ENCODE results near the gene ERFE.
A peak's percentile ranks its signal among the peaks of the same experiment; 100 is the strongest.
"Not testable (repeated sequence)": the region's sequence is repeated elsewhere in the genome, so short reads cannot be mapped to it uniquely, and the experiment has no call there.

The ERFE gene, protein sequence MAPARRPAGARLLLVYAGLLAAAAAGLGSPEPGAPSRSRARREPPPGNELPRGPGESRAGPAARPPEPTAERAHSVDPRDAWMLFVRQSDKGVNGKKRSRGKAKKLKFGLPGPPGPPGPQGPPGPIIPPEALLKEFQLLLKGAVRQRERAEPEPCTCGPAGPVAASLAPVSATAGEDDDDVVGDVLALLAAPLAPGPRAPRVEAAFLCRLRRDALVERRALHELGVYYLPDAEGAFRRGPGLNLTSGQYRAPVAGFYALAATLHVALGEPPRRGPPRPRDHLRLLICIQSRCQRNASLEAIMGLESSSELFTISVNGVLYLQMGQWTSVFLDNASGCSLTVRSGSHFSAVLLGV

DNA sequence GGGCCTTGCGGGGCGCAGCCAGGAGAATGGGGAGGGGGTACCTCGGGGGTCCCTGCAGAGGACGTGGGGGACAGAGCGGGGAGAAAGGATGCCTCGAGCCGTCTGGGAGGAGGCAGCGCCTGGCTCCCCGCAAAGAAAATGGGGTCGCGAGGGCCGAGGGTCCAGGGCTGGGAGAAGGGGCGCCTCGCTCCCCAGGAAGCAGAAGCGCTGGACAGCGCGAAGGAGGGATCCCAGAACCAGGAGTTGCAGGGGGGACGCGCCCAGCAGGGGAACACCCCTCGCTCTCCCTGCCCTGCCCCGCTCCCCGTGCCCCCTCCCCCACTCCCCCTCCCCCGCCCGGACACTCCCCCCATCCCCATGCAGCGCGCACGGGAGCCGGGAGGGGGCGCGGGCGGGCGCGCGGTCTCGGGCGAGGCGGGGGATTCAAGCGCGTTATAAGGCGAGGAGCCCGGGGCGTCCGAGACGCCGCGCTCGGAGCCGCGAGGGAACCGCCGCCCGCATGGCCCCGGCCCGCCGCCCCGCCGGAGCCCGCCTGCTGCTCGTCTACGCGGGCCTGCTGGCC is at the start of gene ERFE:
ERFE (plus strand) TSS at position 462 of the 562 bp plus-strand sequence; CDS start at position 500, 38 bp downstream.
- no peak for DNase-seq (ENCODE audit: low read depth, low spot score)

DNA sequence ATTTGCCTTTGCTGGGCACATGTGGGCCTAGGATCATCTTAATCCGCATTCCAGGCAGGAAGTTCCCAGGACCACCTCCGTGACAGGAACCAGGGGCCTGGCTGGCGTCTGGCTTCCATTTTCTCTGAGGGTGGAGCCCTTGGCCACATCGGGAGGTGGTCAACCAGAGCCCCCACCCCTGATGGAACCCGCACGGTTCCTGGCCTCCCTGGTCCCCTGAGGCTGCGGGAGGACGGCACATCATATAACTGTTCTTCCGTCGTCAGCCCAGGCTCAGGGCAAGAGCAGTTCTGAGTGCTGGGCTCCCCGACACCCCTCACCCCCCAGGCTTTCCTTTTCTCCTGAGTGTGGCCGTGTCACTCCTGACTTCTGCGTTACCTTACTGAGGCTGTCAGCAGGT is 45.2 kb upstream of the ERFE start:
- no peak for DNase-seq (ENCODE audit: low read depth, low spot score)

DNA sequence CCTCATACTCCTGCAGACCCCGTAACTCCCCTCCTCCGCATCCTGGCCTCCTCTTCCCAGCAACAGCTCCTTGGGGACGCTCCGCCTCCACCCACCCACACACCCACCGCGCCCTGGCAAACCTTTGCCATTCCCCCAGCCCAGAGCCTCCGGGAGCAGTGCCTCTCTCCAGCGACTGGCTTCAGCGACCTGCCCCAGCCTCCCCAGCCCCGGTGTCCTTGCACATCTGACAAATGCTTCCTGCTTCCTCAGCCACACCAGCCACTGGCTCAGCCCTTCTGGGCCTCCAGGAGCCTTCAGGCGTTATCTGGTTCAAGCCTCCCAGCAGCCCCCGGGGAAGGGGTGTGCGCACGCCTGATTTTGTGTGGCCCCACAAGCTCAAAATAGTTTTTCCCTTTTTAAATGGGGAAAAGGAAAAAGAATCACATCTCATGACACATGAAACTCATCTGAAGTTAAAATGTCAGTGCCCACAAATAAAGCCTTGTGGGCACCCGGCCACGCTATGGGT is 44.4 kb upstream of the ERFE start:
- no peak for DNase-seq (ENCODE audit: low read depth, low spot score)

DNA sequence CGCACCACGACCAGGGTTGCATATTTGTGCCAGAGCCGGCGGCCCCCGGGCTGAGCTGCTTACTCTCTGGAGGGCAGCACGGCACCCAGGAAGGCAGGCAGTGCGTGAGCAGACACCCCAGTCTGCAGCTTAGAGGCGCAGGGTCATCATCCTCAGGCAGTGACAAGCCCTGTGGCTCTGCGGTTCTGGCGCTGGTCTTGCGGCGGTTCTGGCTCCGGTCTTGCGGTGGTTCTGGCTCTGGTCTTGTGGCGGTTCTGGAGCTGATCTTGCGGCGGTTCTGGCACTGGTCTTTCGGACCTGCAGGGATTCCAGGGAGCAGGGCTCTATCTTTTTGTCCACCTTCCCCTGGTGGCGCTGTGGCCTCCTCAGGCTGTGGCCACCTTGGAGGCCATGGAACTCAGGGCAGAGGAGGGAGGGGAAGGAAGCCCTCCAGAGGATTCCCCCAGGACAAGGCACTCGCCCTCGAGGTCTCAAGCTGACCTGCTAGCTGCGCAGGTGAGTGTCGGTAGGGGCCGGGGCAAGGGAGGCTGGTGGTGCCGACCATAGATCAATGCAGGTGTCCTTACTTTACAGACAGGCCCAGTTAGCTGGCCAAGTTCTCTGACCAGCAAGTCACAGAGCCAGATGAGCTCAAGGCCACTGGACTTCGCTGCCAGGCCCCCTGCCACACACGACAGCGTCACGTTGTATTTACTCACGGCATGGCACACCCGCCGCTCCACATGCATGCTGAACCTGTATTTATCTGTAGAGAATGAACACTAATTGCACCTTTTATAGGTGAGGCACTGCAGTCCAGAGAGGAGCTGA is 43.7 kb upstream of the ERFE start:
- no peak for DNase-seq (ENCODE audit: low read depth, low spot score)

DNA sequence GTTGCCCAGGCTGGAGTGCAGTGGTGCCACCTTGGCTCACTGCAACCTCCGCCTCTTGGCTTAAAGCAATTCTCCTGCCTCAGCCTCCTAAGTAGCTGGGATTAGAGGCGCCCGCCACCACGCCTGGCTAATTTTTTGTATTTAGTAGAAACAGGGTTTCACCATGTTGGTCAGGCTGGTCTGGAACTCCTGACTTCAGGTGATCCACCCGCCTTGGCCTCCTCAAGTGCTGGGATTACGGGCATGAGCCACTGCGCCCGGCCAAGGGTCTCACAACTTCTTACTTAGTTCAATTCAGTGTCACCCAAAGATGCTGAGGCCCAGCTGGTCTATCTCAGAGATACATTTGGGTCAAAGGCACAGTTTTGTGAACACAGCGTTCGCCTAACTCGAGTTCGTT is 43.1 kb upstream of the ERFE start:
- DNase-seq (ENCODE audit: low read depth, low spot score): not testable (repeated sequence)

DNA sequence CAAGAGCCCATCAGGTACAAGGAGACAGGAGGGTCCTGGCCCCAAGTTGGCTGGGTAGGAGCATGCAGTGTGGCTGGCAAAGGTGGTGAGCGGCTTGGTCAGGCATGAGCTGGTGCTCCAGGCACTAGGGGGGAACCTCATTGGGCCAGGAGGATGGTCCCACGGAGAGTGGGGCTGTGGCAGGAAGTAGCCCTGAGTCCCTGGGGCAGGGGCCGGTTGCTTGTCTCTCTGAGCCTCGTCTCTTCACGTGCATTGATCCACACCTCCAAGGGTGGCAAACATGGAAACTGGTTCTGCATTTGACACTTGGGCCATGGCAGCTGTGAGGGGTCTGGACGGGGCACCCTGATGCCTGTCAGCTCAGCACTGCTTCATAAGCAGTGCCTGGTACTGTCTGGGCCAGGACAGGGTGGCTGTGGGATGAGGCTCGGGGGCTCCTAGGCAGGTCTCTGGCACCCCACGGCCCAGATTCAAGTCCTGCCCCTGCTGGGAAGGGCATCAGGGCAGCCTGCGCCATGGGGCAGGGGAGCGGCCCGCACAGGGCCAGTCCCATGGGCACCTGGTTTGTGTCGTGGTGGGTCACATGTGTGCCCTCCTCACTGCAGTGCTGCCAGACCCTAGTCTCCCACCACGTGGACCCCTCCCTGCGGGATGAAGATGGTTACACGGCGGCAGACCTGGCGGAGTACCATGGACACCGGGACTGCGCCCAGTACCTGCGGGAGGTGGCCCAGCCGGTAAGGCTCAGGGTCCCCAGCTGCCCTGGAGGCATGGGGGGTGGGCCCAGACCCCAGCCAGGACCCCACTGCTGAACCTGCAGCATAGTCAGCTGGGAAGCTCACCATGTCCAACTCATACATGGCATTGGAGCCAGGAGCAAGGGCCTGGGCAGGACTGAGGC is 42.2 kb upstream of the ERFE start:
- DNase-seq (ENCODE audit: low read depth, low spot score): no peak

DNA sequence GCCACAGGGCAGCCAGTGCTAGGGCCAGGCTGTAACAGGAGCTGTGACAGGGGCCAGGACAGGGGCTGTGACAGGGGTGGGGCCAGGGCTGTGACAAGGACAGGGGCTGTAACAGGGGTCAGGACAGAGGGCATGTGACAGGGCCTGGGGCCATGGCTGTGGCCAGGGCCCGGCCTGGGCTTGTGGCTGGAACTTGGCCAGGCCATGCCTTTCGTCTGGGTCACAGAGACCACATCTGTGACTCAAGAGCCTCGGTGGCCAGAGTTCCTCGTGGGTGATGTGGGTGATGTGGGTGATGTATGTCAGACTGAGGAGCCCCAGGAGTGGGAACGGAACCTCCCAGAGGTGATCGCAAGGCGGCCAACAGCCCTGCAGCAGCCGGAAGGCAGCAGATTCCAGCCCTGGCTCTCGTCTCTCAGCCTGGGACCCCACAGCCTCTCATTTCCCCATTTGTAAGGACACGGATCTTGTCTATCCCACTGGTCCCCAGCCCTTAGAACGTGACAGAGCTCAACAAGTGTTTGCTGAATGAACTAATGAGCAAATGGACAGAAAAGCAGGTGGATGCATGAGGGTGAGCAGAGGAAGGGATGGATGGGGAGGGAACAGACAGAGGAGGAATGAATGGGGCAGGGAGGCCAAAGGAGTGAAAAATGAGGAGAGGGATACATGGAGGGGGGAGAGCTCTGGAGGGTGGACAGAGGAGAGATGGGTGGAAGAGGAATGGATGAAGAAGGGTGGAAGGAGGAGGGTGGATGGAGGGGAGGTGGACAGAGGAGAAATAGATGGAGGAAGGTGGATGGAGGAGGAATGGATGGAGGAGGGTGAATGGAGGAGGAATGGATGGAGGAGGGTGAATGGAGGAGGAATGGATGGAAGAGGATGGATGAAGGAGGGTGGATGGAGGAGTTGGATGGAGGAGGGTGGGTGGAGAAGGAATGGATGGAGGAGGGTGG is 41.3 kb upstream of the ERFE start:
- no peak for DNase-seq (ENCODE audit: low read depth, low spot score)

DNA sequence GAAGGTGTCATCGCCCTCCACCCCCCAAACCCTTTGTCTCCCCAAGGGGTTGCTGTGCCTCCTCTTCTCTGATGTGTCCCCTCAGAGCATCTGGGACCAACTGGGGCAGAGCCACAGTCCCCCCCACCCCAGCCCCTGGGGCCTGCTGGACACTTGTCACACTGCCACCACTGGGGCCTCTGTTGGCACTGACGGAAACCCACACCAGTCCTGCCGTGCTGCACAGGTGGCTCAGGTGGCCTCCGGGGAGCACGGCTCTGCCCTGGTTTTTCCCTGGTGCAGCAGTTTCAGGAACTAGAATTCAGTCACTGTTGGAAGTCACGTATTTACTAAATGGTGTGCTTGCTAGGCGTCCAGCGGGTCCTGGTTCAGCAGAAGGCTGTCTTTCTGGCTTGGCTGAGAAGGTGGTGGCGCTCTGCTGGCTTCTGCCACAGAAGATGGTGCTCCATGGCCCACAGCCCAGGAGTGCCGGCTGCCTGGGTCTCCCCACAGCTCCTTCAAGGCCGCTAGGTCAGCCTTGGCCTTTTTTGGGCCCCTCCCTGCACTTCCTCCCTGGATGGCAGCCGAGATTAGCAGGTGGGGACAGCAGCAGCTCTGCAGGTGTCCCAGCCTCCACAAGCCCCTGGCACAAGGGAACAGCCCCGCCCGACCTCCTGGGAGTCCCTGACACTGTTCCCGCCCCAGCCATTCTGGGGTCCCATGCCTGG is 38.9 kb upstream of the ERFE start:
- no peak for DNase-seq (ENCODE audit: low read depth, low spot score)

DNA sequence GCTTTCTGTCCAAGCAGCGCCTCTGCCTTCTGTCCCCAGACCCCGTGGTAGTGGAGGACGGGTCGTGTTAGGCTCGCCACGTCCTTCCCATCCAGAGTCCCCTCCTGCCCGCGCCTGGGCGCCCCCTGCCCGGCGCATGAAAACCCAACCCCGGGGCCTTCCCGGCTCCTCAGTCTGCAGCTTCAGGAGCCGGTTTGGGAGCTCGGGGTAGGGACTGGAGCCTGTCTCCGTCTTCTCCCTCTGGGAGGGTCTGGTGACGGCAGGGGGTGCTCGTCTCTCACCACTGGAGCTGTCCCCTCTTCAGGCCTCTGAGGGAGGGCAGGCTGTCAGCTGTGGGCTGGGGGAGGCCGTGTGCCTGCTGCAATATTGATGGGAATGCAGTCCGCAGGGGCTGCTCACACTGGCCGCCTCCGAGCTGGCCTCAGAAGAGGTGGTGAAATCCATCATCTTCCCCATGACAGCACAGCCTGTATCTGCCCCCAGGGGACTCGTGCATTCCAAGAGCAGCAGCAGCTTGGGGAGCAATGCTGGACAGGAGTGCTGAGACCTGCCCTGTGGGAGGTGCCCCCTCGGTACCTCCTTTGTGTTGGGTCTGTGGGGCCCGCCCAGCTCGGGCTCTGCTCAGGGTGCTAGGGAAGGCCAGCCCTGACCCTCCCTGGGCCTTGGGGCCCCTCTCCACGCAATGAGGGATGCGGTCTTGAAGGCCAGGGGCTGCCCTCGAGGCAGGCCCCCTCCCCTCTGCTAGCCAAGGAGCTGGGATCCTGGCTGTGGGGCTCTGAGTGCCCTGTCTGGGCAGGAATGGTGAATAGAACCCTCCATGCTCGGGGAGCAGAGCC is 38.1 kb upstream of the ERFE start:
- peak; percentile 83 for DNase-seq (ENCODE audit: low read depth, low spot score)

DNA sequence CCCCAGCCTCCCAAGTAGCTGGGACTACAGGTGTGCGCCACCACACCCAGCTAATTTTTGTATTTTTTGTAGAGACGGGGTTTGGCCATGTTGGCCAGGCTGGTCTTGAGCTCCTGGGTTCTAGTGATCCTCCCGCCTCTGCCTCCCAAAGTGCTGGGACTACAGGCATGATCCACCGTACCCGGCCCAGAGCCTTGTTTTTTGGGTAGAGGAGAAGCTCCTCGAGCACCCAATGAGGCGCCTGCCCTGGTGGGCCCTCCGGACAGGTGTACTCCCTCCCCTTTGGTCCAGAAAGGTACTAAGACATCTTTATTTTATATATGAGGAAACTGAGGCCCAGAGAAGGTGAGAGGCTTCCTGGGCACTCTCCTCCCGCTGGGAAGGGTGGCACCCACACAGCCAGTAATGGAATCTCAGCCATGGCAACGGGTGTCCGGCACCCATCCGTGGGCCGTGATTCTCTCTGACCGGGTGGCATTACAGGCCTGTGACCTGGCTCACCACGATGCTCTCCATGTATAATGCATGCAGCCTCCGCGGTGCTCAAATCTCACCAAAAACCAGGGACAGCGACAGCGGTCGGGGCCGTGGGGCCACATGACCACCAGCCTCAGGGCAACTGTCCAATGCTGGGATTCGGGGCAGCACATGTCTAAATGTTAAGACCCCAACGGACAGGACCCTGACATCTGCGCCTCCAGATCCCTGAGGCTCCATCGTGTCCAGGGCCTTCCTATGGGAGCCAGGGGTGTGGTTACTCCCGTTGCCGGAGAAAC is 37.1 kb upstream of the ERFE start:
- no peak for DNase-seq (ENCODE audit: low read depth, low spot score)

DNA sequence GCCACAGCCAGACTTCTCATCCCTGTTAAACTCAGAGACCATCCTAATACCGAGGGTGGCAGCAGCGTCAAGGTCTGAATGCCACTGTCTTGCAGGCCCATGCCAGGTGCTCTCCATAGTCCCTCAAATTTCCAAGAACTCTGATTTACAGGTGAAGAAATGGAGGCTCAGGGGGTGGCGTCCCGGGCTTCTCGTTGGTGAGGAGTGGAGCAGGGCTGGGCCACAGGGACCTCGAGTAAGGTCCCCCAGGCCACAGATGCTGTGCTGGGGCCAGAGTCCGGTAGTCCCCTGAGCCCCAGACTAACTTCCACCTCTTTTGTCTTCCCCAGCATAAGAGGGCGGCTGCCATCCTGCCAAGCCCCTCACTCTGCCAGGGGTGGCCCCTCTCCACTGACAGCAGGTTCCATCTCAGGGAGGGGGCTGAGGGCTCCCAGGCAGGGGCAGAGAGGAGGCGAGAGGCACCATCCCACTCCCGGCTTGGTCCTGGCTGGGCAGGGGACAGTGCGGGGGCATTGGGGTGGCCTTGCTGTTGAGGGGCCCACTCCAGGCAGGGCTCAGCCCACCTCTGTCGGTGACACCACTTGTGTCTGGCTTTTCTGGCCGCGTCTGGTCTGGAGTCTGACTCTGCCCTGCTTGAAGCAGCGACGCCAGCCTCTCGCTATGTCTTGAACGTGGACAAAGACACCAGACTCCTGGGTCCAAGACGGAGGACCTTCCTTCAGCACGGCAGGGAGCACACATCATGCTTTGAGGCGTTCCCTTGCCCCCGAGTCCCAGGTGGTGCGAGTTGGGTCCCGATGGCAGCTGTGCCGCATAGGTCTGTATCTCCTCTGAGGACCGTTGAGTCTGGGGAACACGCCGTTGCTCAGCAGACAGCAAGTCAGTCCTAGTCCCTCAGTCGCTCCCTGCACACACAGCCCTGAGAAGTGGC is 36.2 kb upstream of the ERFE start:
- no peak for DNase-seq (ENCODE audit: low read depth, low spot score)

DNA sequence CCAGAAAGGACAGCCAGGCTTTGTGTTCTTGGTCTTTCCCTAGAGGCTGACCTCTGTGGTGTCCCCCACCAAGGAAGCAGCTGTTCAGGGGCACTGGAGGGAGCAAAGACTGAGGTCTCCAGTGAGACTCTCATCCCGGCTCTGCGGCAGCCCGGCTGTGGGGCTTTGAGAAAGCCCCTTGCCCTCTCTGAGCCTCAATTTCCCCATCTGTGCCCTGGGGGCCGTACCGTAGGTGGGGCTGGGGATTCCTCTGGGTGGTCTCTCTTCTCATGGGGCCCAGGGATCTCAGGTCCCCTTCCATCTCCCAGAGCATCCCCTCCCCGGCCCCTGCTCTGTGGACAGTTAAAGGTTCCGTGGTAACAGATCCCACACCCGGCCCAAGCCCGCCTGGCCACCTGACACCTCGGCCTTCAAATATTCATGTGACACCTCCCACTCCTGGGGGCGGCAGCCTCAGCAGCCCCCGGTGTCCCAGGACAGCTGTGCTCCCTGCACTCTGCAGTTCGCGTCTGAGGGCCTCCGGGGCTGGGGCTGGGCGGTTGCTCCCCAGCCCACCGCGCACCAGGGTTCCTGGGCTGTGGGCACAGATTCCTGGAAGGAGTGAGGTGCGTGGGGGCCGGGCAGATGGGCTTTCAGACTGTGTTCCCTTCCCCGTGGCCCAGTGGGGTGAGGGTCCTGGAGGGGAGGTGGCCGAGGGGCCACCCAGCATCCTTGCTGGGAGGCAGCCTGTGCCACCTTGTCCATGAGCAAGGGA is 35.4 kb upstream of the ERFE start:
- DNase-seq (ENCODE audit: low read depth, low spot score): no peak

DNA sequence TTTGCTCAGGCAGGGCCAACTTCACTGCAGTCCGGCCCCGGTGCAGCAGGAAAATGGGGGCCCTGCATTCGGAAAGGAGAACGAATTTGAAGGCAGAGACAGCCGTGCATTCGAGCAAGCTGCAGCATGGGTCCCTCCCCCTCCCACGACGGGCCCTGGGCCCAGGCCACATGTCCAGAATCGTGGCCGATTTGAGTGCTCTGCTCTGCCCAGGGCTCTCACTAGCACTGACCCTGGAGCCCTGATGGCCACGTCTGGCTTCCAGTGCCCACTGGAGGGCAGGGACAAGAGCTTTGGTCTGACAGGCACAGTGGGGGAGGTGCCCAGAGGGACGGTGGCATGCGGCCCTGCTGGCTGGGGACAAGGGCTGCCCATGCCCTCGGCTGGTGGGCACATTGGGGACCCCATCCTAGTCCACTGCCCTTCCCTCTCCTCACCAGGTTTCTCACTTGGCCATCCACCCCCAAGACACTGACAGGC is 34.7 kb upstream of the ERFE start:
- DNase-seq (ENCODE audit: low read depth, low spot score): no peak

DNA sequence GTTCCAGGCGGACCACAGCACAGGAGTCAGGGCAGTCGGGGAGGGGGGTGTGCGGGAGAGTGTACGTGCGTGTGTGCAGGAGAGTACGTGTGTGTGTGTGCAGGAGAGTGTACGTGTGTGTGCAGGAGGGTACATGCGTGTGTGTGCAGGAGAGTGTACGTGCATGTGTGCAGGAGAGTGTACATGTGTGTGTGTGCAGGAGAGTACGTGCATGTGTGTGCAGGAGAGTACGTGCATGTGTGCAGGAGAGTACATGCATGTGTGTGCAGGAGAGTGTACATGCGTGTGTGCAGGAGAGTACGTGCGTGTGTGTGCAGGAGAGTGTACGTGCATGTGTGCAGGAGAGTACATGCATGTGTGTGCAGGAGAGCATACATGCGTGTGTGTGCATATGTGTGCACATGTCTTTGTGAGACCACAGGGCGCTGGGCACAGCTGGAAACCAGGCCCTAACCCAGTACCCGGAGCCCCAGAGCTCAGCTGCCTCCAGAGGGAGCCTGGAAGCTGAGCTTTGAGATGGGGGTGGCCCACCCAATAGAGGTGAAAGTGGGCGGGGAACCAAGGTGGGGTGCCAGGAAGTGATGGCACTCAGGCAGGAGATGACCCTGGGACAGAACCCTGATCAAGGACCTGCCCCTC is 34.2 kb upstream of the ERFE start:
- no peak for DNase-seq (ENCODE audit: low read depth, low spot score)

DNA sequence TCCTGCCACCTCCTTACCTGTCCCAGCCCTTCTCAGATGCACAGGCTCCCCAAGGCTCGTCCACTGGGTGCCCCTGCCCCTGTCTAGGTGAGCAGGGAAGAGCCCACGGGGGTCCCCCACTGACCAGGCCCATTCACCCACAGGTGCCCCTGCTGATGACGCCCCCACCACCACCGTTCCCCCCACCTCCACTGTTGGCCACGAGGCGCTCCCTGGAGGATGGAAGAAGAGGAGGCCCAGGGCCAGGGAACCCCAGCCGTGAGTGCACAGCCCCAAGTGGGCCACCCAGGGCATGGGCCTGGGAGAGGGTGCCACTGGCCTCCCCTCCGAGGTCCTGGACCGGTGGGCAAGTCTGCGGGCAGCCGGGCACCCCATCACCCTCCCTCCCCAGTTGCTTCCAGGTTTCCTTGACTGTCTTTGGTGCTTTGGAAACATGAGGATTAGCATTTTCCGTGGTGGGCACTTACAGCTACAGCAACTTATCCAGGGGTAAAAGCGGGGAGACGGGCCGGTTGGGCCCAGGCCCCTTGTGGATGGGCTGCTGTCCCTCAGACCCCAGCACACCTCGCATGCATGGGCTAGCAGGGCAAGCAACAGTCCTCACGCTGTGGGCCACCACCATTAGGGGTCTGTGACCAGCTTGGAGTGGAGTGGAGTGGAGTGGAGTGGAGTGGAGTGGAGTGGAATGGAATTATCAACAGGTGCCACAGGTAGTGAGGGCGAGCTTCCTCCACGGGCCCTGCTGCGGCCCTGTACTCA is 33.5 kb upstream of the ERFE start:
- DNase-seq (ENCODE audit: low read depth, low spot score): no peak
